Natural killer cell (primary cell): ENCODE measurements around the gene DIRAS1. TPM values are rescaled to one million over a fixed set of nuclear protein-coding genes. Genes with fewer than 3 reads are reported as not detected.
"Not testable (repeated sequence)": the region's sequence is repeated elsewhere in the genome, so short reads cannot be mapped to it uniquely, and the experiment has no call there.

ENCODE experiments used
- ATAC-seq, 3 donors: fragments of 150-1000 bp in 2 of 3; fragments of 200-7000 bp in 1 of 3; cut with Tn5 transposase; 1 replicate in 1 of 3; 2 replicates in 2 of 3; pipeline ENCODE4 v1.10.0; 2021; ENCODE audit warnings: mild to moderate bottlenecking in 2 of 3, moderate library complexity in 2 of 3
- DNase-seq, 2 donors: peaks; one replicate each; pipeline versions ENCODE4 v3.0.0 to v3.0.0-alpha.2; 2013 to 2021; ENCODE audit warnings: mixed read lengths in 1 of 2
- H3K27ac ChIP-seq: one replicate; pipeline ENCODE4 v1.5.1; 2013; ENCODE audit warnings: mild to moderate bottlenecking, low read length
- H3K27me3 ChIP-seq: one replicate; pipeline ENCODE4 v1.6.1; 2013; ENCODE audit warnings: low read length; ENCODE audit not compliant: control insufficient read depth, insufficient read depth
- H3K36me3 ChIP-seq: one replicate; pipeline ENCODE4 v1.6.1; 2013; ENCODE audit warnings: low read length; ENCODE audit not compliant: control insufficient read depth, insufficient read depth
- H3K4me1 ChIP-seq: one replicate; pipeline ENCODE4 v1.6.1; 2013; ENCODE audit warnings: low read length; ENCODE audit not compliant: control insufficient read depth, insufficient read depth
- H3K4me3 ChIP-seq: one replicate; pipeline ENCODE4 v1.5.1; 2013; ENCODE audit warnings: low read length
- H3K9me3 ChIP-seq: one replicate; pipeline ENCODE4 v1.6.1; 2013; ENCODE audit warnings: low read length; ENCODE audit not compliant: control insufficient read depth, insufficient read depth
- H3K27ac Mint-ChIP-seq, 2 donors: one replicate each; pipeline ENCODE4 v1.8.0; 2022; ENCODE audit warnings: mild to moderate bottlenecking in 2 of 2, mixed read lengths in 2 of 2, moderate library complexity in 1 of 2
- H3K27me3 Mint-ChIP-seq, 2 donors: one replicate each; pipeline ENCODE4 v1.8.0; 2022; ENCODE audit warnings: low read depth in 2 of 2, mixed read lengths in 2 of 2
- H3K36me3 Mint-ChIP-seq: one replicate; pipeline ENCODE4 v1.8.0; 2022; ENCODE audit warnings: mixed read lengths
- H3K4me1 Mint-ChIP-seq, 2 donors: one replicate each; pipeline ENCODE4 v1.8.0; 2022; ENCODE audit warnings: mixed read lengths in 2 of 2
- H3K4me3 Mint-ChIP-seq: one replicate; pipeline ENCODE4 v1.8.0; 2022; ENCODE audit warnings: mild to moderate bottlenecking, moderate library complexity, mixed read lengths
- H3K9me3 Mint-ChIP-seq, 2 donors: one replicate each; pipeline ENCODE4 v1.8.0; 2022; ENCODE audit warnings: mixed read lengths in 2 of 2
- CTCF ChIP-seq: fragments of 200-600 bp; IDR thresholded peaks from one replicate; pipeline ENCODE4 v1.8.0; 2022; ENCODE audit warnings: antibody characterized with exemption
- WGBS: methylation state at CpG from one replicate; pipeline ENCODE4 v1.1.7; 2013; ENCODE audit warnings: missing lambda C conversion rate; ENCODE audit not compliant: insufficient coverage; 5-methylcytosine and 5-hydroxymethylcytosine counted together
- intact Hi-C: fragments of 100-400 bp; cut with micrococcal nuclease; formaldehyde crosslinking; loops from one replicate; pipeline ENCODE4 v1.14.2; 2022
- total RNA-seq, 4 donors: library from RNA; stranded (reverse); fragments of 120-200 nt in 1 of 4; gene quantifications; one replicate each; pipeline versions ENCODE4 v1.2.3 to v1.2.4, GENCODE V29; 2013 to 2022

Gene DIRAS1
- total RNA-seq, 3 donors from 2014 or later (not counting 1 experiment from before 2014, with no cell fraction given): 0.12 to 0.48 (median 0.18) TPM

- TF ChIP-seq CTCF: no peak
- Histone ChIP-seq H3K4me3 (no peak overlapping the region), H3K4me1 (peaks cover 17% of the 10 kb centered on the region), H3K36me3 (no peaks in the 10 kb centered on the region), H3K9me3 (no peaks in the 10 kb centered on the region), H3K27me3 (no peaks in the 10 kb centered on the region), H3K27ac (no peak overlapping the region)
- Mint-ChIP-seq H3K36me3 (no peaks in the 10 kb centered on the region), H3K27me3 (peaks cover 0 to 3% of the 10 kb centered on the region in 2 donors), H3K4me3 (no peak overlapping the region), H3K4me1 (no peaks in the 10 kb centered on the region), H3K27ac (no peak overlapping the region), H3K9me3 (no peaks in the 10 kb centered on the region)
- DNase-seq (no peak), ATAC-seq (no peak)
- 83% methylated on average over 11 of the region's 11 CpGs for WGBS
- intact Hi-C loops: no loop called here
Observed at GRCh38 chr19:2675892-2676291, 45.3 kb downstream of the DIRAS1 start.

GRCh38 chr19:2670217-2670616, 51.0 kb downstream of the DIRAS1 start:
- DNase-seq: no peak
- H3K4me1 Mint-ChIP-seq: no peaks in the 10 kb centered on the region
- no peaks in the 10 kb centered on the region for H3K4me1 ChIP-seq
- WGBS: 90% methylated on average over 16 of the region's 16 CpGs
- H3K27me3 Mint-ChIP-seq: no peaks in the 10 kb centered on the region
- no peaks in the 10 kb centered on the region for H3K27me3 ChIP-seq
- no peaks in the 10 kb centered on the region for H3K36me3 Mint-ChIP-seq
- intact Hi-C loops: no loop called here
- H3K27ac Mint-ChIP-seq: no peak overlapping the region
- no peak overlapping the region for H3K4me3 Mint-ChIP-seq
- no peak for ATAC-seq
- H3K36me3 ChIP-seq: no peaks in the 10 kb centered on the region
- no peaks in the 10 kb centered on the region for H3K9me3 Mint-ChIP-seq
- H3K27ac ChIP-seq: no peak overlapping the region
- no peak overlapping the region for H3K4me3 ChIP-seq
- no peaks in the 10 kb centered on the region for H3K9me3 ChIP-seq
- no peak for TF ChIP-seq CTCF

- Histone ChIP-seq H3K27ac (peak overlapping the region; percentile 52), H3K4me3 (no peak overlapping the region)
- no peak overlapping the region for H3K27ac Mint-ChIP-seq
Observed at GRCh38 chr19:2668175-2668763, 52.9 kb downstream of the DIRAS1 start.

GRCh38 chr19:2667349-2667748, 53.8 kb downstream of the DIRAS1 start:
- H3K27ac ChIP-seq, DNase-seq, intact Hi-C loops, H3K36me3 Mint-ChIP-seq, H3K4me3 Mint-ChIP-seq, H3K9me3 ChIP-seq, H3K9me3 Mint-ChIP-seq, H3K27me3 ChIP-seq, H3K27ac Mint-ChIP-seq, H3K4me3 ChIP-seq, ATAC-seq, H3K36me3 ChIP-seq, H3K27me3 Mint-ChIP-seq, H3K4me1 Mint-ChIP-seq: not testable (repeated sequence)
- H3K4me1 ChIP-seq: peaks cover 12% of the 10 kb centered on the region
- WGBS: 92% methylated on average over 10 of the region's 10 CpGs

More at GRCh38 chr19:2668175-2668763, 52.9 kb downstream of the DIRAS1 start:
- ATAC-seq (no peak), DNase-seq (no peak)
- intact Hi-C loops: no loop called here
- Mint-ChIP-seq H3K4me1 (no peaks in the 10 kb centered on the region), H3K27me3 (no peaks in the 10 kb centered on the region), H3K9me3 (no peaks in the 10 kb centered on the region), H3K36me3 (no peaks in the 10 kb centered on the region), H3K4me3 (no peak overlapping the region)
- H3K27me3 ChIP-seq: no peaks in the 10 kb centered on the region
- TF ChIP-seq CTCF: no peak
- no peaks in the 10 kb centered on the region for H3K9me3 ChIP-seq
- WGBS: 83% methylated on average over 15 of the region's 15 CpGs
- no peaks in the 10 kb centered on the region for H3K36me3 ChIP-seq
- H3K4me1 ChIP-seq: peaks cover 12% of the 10 kb centered on the region
